ENCODE data around the gene CRIM1. TPM values are rescaled to one million over a fixed set of nuclear protein-coding genes. Genes with fewer than 3 reads are reported as not detected.

The CRIM1 gene
- total RNA-seq, 1 donor from 2014 or later: 103 TPM

GRCh38 chr2:36483290-36483689, 127.7 kb downstream of the CRIM1 start:
- Histone ChIP-seq H3K36me3 (ENCODE audit: control insufficient read depth, insufficient read depth, low read length) (peaks cover 3% of the 10 kb centered on the region), H3K4me3 (ENCODE audit: low read depth, low read length) (no peak overlapping the region), H3K27me3 (ENCODE audit: control insufficient read depth, insufficient read depth, low read length) (no peaks in the 10 kb centered on the region)
- DNase-seq (ENCODE audit: low read depth): no peak
- TF ChIP-seq, protein P1, sequence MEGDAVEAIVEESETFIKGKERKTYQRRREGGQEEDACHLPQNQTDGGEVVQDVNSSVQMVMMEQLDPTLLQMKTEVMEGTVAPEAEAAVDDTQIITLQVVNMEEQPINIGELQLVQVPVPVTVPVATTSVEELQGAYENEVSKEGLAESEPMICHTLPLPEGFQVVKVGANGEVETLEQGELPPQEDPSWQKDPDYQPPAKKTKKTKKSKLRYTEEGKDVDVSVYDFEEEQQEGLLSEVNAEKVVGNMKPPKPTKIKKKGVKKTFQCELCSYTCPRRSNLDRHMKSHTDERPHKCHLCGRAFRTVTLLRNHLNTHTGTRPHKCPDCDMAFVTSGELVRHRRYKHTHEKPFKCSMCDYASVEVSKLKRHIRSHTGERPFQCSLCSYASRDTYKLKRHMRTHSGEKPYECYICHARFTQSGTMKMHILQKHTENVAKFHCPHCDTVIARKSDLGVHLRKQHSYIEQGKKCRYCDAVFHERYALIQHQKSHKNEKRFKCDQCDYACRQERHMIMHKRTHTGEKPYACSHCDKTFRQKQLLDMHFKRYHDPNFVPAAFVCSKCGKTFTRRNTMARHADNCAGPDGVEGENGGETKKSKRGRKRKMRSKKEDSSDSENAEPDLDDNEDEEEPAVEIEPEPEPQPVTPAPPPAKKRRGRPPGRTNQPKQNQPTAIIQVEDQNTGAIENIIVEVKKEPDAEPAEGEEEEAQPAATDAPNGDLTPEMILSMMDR (IDR thresholded peaks at IDR 0.05; ENCODE audit: insufficient read depth, low read length, poor library complexity, severe bottlenecking): no peak

DNA sequence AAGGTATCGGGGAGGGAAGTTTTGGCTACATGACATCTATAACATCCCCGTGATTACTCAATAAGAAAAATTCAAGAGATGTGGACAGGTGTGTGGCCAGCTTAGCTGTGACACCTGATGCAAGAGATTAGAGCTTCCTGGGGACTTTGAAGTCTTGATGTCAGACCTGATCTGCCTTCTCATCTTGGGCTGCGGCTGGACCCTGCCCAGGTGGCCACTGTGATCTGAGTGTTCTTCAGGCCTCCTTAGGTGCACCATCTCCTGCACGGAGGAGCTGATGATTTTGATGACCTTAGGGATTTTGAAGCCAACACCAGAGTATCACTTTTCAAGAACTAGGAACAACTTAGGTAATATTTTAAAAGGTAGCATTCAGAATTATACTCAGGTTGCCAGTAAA, 128.9 kb downstream of the CRIM1 start:
- H3K4me3 ChIP-seq (ENCODE audit: low read depth, low read length): no peak overlapping the region
- no peaks in the 10 kb centered on the region for H3K27me3 ChIP-seq (ENCODE audit: control insufficient read depth, insufficient read depth, low read length)
- peaks cover 4% of the 10 kb centered on the region for H3K36me3 ChIP-seq (ENCODE audit: control insufficient read depth, insufficient read depth, low read length)
- no peak for DNase-seq (ENCODE audit: low read depth)
- TF ChIP-seq, protein P1 (IDR thresholded peaks at IDR 0.05; ENCODE audit: insufficient read depth, low read length, poor library complexity, severe bottlenecking): no peak

- TF ChIP-seq, protein P1 (IDR thresholded peaks at IDR 0.05; ENCODE audit: insufficient read depth, low read length, poor library complexity, severe bottlenecking): no peak
- peak; percentile 38 for DNase-seq (ENCODE audit: low read depth)
- Histone ChIP-seq H3K4me3 (ENCODE audit: low read depth, low read length) (no peak overlapping the region), H3K27me3 (ENCODE audit: control insufficient read depth, insufficient read depth, low read length) (no peaks in the 10 kb centered on the region), H3K36me3 (ENCODE audit: control insufficient read depth, insufficient read depth, low read length) (peaks cover 4% of the 10 kb centered on the region)
Observed at GRCh38 chr2:36485521-36485920, 129.9 kb downstream of the CRIM1 start.

DNA sequence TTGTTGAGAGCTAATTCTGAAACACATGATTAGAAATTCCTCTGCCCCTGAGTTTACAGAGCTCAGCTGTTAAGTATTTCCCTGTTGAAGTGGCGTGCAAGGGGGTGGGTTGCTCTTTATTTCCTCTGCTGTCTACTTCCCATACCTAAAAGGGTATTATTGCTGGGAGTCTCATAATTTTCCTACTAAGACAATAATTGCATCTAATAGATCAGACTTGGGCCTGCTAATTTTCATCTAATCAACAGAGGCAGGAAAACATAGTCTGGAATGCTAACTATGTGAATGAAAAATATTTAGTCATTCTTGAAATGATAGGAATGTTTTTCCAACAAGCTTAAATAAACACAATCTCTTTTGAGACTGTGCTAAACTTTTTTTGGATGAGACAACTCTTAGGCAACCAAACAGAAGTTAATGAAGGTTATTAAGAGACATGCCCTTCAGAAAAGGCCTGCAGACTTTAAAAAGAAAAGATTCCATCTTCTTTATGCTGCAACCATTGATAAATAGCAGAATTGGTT, 131.0 kb downstream of the CRIM1 start:
- peak; percentile 55 for DNase-seq (ENCODE audit: low read depth)
- H3K36me3 ChIP-seq (ENCODE audit: control insufficient read depth, insufficient read depth, low read length): peaks cover 3% of the 10 kb centered on the region
- H3K27me3 ChIP-seq (ENCODE audit: control insufficient read depth, insufficient read depth, low read length): no peaks in the 10 kb centered on the region
- H3K4me3 ChIP-seq (ENCODE audit: low read depth, low read length): no peak overlapping the region
- TF ChIP-seq, protein P1 (IDR thresholded peaks at IDR 0.05; ENCODE audit: insufficient read depth, low read length, poor library complexity, severe bottlenecking): no peak

- Histone ChIP-seq H3K4me3 (ENCODE audit: low read depth, low read length) (no peak overlapping the region), H3K27me3 (ENCODE audit: control insufficient read depth, insufficient read depth, low read length) (no peaks in the 10 kb centered on the region), H3K36me3 (ENCODE audit: control insufficient read depth, insufficient read depth, low read length) (peaks cover 2% of the 10 kb centered on the region)
- TF ChIP-seq, protein P1 (IDR thresholded peaks at IDR 0.05; ENCODE audit: insufficient read depth, low read length, poor library complexity, severe bottlenecking): no peak
- DNase-seq (ENCODE audit: low read depth): no peak
Observed at GRCh38 chr2:36487947-36488346, 132.4 kb downstream of the CRIM1 start.

DNA sequence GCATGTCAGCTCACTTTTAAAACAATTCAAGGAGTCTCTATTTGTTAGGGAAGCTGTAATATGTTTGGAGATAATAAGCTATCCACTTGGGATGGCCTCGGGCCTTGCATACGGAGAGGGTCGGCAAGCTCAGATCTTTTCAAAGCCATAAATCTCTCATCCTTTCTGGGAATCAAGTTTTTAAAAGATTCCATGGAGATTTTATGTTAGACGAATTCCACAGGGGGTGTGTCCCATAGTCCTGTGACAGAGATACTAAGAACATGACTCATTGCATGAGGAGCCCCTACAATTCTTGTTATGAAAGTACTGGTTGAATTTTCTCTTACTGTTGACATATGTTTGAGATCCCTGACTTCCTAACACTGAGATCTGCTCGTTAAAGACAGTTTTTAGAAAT, 133.7 kb downstream of the CRIM1 start:
- Histone ChIP-seq H3K27me3 (ENCODE audit: control insufficient read depth, insufficient read depth, low read length) (no peaks in the 10 kb centered on the region), H3K4me3 (ENCODE audit: low read depth, low read length) (no peak overlapping the region), H3K36me3 (ENCODE audit: control insufficient read depth, insufficient read depth, low read length) (peaks cover 2% of the 10 kb centered on the region)
- no peak for DNase-seq (ENCODE audit: low read depth)
- TF ChIP-seq, protein P1 (IDR thresholded peaks at IDR 0.05; ENCODE audit: insufficient read depth, low read length, poor library complexity, severe bottlenecking): no peak
